NCI-H2196 treated with DMSO at 0.1 percent for 48 hours (cell line): ENCODE results near the gene ERAL1.
A peak's percentile ranks its signal among the peaks of the same experiment; 100 is the strongest.
"Not testable (repeated sequence)": the region's sequence is repeated elsewhere in the genome, so short reads cannot be mapped to it uniquely, and the experiment has no call there.

Source experiments
- DNase-seq: peaks from one replicate; lab custom pipeline; 2025; ENCODE audit not compliant: unreplicated experiment; lab: John Stamatoyannopoulos, UW

The ERAL1 gene

GRCh38 chr17:28878158-28878910 is 23.5 kb downstream of the ERAL1 start:
- DNase-seq: no peak

- DNase-seq: peak; percentile 8
These were observed 24.2 kb downstream of the ERAL1 start for GRCh38 chr17:28878981-28879380.

GRCh38 chr17:28879886-28880571 is 25.2 kb downstream of the ERAL1 start:
- DNase-seq: no peak

DNA sequence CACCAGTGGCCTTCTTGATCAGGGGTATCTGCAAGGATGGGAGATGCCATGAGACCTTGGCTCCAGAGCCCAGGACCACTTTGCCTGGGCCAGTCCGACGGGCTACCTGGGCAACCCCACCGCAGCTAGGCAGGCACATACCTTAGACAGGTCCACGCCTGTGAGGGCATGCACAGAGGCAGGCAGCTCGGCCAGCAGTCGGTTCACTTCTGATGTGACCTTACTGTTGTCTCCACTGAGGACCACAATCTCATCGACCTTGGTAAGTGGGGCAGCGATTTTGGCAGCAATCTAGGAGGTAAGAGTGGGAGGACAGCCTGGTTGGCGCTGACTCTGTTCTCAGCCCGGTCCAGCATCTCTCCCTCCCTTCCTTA is 25.7 kb downstream of the ERAL1 start:
- no peak for DNase-seq

DNA sequence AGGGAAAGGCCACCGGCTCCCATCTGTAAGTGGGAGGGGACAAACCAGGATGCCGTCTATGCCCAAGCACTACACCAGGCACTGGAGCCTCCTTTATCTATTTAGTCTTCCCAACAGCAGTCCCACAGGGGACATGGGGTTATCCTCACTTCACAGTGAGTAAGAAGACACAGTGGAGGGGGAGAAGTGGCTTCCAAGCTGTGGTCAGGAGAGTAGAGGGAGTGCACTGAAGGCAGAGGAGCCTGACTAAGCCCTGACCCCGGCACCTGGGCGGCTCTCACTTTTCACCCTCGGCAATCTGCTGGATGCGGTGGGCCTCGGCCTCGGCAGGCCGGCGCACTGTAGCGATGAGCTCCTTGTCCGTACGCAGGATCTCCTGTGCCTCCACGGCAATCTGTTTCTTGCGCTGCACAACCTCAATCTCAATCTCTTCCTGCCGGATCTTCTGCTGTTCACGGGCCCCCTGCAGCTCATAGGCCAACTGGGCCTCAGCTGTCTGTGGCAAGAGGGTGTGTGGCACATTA is 26.8 kb downstream of the ERAL1 start:
- no peak for DNase-seq

DNA sequence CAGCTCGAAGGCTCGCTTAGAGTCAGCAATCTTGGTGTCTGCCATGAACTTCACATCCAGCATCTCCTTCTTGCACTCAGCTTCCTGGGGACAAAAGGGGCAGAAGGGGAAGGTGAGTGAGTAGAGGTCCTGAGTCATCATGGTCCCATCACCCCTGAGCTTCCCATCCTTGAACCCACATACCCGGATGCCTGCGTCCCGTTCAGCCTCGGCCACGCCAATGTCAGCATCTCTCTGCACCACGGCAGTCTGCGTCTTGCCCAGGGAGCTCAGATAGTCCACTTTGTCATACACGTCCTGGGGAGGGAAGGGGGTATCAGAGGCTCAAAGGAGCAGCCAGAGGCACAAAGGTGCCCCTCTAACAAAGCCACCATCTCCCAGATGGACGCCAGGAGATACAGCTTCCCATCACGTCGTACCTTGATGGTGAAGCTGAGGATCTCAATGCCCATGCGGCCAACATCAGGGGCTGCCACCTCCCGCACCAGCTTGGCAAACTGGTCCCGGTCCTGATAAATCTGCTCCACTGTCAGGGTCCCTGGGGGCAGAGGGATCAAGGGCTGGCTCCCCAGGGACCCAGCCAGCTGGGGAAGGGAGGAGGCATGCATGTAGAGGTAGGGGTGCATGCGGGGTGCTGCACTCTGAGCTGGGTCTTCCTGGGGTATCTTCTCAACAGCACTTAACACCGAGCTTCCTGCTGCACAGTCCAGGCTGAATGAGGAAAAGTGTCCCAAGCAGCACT is 27.5 kb downstream of the ERAL1 start:
- no peak for DNase-seq

DNA sequence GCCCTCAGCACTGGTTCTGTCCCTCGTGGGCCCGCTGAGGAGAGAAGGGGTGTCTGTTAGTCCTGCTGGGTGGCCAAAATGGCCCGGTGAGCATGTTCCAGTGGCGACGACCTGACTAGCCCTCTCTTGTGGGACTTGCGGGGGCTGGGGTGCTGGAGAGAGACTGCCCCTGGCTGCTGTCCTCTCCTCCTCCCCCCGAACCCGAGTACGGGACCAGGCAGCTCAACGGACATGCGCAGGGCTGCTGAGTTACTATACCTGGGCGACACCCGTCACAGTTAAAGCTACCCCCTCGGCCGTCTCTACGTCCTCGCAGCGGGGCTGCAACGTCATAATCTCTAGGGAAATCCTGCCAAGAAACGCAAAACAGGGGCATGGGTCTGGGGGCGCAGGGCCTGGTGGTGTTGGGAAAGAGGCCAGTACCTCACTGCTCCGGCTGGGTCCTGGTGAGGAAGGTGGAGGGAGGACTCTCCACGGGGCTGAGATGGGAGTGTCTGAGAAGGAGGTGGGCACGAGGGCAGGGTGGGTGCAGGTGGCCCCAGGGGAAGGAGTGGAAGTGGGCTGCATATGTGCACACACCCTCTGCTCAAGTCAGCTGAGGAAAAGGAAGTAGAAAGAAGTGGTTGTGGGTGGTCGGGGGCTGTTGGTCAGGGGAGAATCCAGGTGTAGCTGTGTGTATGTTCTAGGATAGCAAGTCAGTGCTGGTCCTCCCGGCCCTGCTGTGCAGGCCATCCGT is 29.3 kb downstream of the ERAL1 start:
- DNase-seq: no peak

GRCh38 chr17:28885363-28885762 is 30.5 kb downstream of the ERAL1 start:
- no peak for DNase-seq

DNA sequence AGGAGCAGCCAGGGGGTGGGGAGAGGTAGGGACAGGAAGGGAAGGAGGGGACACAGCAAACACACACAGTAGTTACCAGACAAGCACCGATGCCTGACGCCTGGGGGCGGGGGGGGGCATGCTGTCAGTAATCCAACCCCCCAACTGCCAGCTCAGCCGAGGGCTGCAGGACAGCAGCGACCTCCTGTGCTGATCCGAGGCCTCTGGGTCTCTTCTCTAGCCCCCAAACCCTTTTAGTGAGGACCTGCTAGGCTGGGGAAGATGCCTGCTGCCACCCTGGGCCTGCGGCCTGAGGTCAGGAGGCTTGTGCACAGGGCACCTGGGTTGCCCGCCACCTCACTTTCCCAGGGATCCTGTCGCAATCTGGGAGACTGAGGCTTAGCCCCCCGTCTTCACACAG is 31.1 kb downstream of the ERAL1 start:
- no peak for DNase-seq

GRCh38 chr17:28887871-28888471 is 33.2 kb downstream of the ERAL1 start:
- no peak for DNase-seq

- DNase-seq: no peak
These were observed 34.0 kb downstream of the ERAL1 start for GRCh38 chr17:28888832-28889231.

- no peak for DNase-seq
These were observed 35.2 kb downstream of the ERAL1 start for GRCh38 chr17:28889996-28890395.

DNA sequence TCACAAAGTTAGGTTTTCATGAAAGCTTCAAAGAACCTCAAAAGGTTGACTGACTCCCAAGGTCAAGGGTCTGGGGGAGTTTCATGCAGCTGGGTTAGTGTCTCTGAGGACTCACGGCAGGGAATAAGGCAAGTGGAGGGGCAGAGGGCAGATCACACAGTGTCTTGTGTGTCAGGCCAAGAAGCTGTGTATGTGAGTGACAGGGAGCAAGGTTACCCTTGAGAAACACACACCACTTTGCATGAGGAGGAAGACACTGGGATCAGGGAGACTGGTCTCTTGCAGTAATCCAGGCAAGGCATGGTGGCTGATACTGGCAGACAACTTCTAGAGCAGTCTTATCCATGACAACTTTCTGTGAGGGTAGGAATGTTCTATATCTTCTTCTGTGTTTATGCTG is 36.4 kb downstream of the ERAL1 start:
- no peak for DNase-seq

GRCh38 chr17:28892024-28892423 is 37.2 kb downstream of the ERAL1 start:
- DNase-seq: no peak

- not testable (repeated sequence) for DNase-seq
These were observed 38.7 kb downstream of the ERAL1 start for GRCh38 chr17:28893248-28894183.

DNA sequence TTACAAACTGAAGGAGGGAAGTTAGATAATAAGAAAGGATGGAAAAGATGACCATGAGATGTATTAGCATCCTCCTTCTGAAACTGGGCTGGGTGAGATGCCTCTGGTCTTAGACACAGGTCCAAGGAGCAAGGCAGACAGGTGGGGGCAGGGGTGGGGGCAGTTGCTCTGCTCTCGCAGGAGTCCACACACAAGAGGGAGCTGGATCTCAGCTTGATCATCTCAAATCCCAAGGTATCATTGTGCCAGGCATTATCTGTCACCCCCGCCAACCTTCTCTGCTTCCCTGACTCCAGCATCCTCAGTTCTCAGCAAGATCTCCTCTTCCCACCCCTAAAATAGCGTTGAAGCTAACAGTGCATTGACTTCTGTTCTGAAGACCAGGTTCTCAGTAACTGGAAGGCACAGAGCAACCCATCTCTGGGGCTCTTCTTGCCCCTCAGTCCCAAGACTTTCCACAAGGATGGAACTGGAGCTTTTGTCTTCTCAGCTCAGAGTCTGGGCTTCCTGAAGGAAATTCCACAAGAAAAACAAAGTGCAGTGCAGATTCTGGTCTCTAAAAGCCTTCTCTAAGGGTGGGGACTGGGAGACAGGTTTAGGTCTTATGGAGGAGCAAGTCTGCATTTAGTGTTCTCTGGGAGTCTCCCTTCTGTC is 41.1 kb downstream of the ERAL1 start:
- DNase-seq: no peak

DNA sequence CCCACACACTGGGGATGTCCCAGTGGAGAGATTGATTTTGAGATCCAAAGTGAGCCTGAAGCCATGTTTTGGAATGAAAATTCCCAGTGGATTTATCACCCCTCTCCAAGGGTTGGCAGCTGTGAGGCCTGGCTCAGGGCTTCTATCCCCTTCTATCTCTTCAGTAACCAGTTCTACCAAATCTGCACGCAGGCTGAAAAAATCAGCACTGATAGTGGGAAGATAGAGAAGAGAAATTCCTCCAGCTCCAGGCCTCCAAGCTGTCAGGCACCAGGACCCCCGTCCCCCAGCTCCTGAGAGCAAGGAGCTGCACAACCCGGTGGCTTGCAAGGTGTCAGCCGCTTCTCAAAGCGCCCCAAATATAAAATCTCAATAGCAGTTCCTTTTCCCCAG is 41.7 kb downstream of the ERAL1 start:
- no peak for DNase-seq

DNA sequence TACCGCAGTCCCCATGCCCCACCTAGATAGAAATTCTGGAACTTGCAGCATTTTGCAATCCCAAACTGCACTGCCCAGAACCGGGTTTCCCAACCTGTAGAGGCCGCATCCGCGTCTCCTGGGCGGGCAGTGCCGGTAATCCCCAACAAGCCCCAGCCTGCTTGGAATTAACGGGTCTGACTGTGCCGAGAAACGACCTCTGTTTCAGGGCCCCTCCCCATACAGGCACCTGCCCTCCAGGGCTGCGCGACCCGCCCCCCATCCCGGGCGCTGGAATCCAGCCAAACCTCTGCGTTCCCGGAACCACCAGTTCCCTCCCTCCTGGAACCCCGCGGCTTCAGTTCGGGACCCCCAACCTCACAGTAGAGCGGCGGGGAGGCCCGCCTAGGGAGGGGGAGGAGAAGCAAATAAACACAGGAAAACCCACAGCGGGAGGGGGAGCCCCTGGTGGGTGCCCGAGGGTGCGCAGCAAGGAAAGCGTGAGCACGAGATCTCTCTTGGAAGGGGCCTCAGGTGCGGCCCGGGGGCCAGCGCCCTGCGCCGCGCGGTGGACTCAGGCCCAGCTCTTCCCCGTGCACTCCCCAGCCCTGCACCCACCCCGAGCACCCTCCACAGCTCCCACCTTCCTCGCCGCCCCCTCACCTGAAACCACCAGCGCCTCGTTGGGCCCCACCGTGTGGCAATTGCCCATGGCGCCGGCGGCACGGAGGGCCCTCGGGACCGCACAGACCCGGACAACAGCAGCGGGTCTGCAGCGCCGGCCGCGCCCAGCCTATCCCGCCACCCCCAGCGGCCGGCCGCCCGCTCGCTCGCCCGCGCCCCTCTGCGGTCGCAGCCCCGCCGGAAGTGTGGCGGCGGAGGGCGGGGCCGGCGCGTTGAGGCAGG is 42.3 kb downstream of the ERAL1 start, which contains the start of gene FLOT2:
TSS of gene FLOT2 (minus strand) at position 850 of the 885 bp plus-strand sequence. CDS start at position 691, 159 bp downstream.
- peak; percentile 7 for DNase-seq
